ENCODE results near the gene GPD1L. TPM values are rescaled to one million over a fixed set of nuclear protein-coding genes. Genes with fewer than 3 reads are reported as not detected.

The GPD1L gene
- total RNA-seq, 1 experiment from 2014 or later: 9.3 TPM

GRCh38 chr3:32077260-32078084 lies 28.9 kb upstream of the GPD1L start:
- peak overlapping the region; percentile 33 for H3K4me3 ChIP-seq (ENCODE audit: low read depth, low read length)
- DNase-seq: peak; percentile 46 to 64
- peaks cover 10% of the 10 kb centered on the region for H3K4me1 Mint-ChIP-seq (ENCODE audit: low read depth, unreplicated experiment)

GRCh38 chr3:32078085-32078634 lies 28.3 kb upstream of the GPD1L start:
- Histone ChIP-seq H3K36me3 (ENCODE audit: control insufficient read depth, insufficient read depth, low read length) (no peaks in the 10 kb centered on the region), H3K4me1 (peaks cover 21% of the 10 kb centered on the region), H3K9me3 (no peaks in the 10 kb centered on the region), H3K27me3 (replicated peaks; ENCODE audit: control insufficient read depth, insufficient read depth, low read length) (no peaks in the 10 kb centered on the region), H3K4me3 (ENCODE audit: low read depth, low read length) (peak overlapping the region; percentile 33)
- no peak for DNase-seq
- H3K36me3 Mint-ChIP-seq (ENCODE audit: insufficient read depth, unreplicated experiment): no peaks in the 10 kb centered on the region
- intact Hi-C loops (cut with micrococcal nuclease; ENCODE audit: unreplicated experiment): no loop called here
- no peaks in the 10 kb centered on the region for H3K9me3 Mint-ChIP-seq (ENCODE audit: unreplicated experiment)
- ChIA-PET CTCF (no interaction called here), POLR2A (no interaction called here)
- H3K27me3 Mint-ChIP-seq (ENCODE audit: insufficient read depth, unreplicated experiment): no peaks in the 10 kb centered on the region
- TF ChIP-seq CTCF (IDR thresholded peaks at IDR 0.05; ENCODE audit: insufficient read depth in 1 of 2, low read depth in 1 of 2, low read length in 1 of 2, severe bottlenecking in 1 of 2, unreplicated experiment in 1 of 2): no peak
- BruUV-seq (replicated peaks): no TSS peak
- peaks cover 17% of the 10 kb centered on the region for H3K4me1 Mint-ChIP-seq (ENCODE audit: low read depth, unreplicated experiment)
- peak overlapping the region; percentile 71 for H3K27ac Mint-ChIP-seq (ENCODE audit: unreplicated experiment)
- H3K4me3 Mint-ChIP-seq (ENCODE audit: unreplicated experiment): peak overlapping the region; percentile 71

More at GRCh38 chr3:32077260-32078084, 28.9 kb upstream of the GPD1L start:
- H3K27me3 Mint-ChIP-seq (ENCODE audit: insufficient read depth, unreplicated experiment): no peaks in the 10 kb centered on the region
- ChIA-PET CTCF (no interaction called here), POLR2A (no interaction called here)
- H3K27me3 ChIP-seq (replicated peaks; ENCODE audit: control insufficient read depth, insufficient read depth, low read length): no peaks in the 10 kb centered on the region
- H3K4me1 ChIP-seq: peaks cover 14% of the 10 kb centered on the region
- intact Hi-C loops (cut with micrococcal nuclease; ENCODE audit: unreplicated experiment): loop anchor here (1.0 kb wide), 1 partner anchor 67 kb away; no protein-coding TSS in a partner anchor
- peak overlapping the region; percentile 71 for H3K27ac Mint-ChIP-seq (ENCODE audit: unreplicated experiment)
- TF ChIP-seq CTCF (IDR thresholded peaks at IDR 0.05; ENCODE audit: insufficient read depth in 1 of 2, low read depth in 1 of 2, low read length in 1 of 2, severe bottlenecking in 1 of 2, unreplicated experiment in 1 of 2): peak in 1 of 2 experiments; percentile 11
- H3K9me3 Mint-ChIP-seq (ENCODE audit: unreplicated experiment): no peaks in the 10 kb centered on the region
- no peaks in the 10 kb centered on the region for H3K36me3 Mint-ChIP-seq (ENCODE audit: insufficient read depth, unreplicated experiment)
- no peaks in the 10 kb centered on the region for H3K36me3 ChIP-seq (ENCODE audit: control insufficient read depth, insufficient read depth, low read length)
- peak overlapping the region; percentile 71 for H3K4me3 Mint-ChIP-seq (ENCODE audit: unreplicated experiment)
- no peaks in the 10 kb centered on the region for H3K9me3 ChIP-seq
- no TSS peak for BruUV-seq (replicated peaks)

- BruUV-seq (replicated peaks): no TSS peak
- POLR2A ChIA-PET: no interaction called here
- Mint-ChIP-seq H3K27me3 (ENCODE audit: insufficient read depth, unreplicated experiment) (no peaks in the 10 kb centered on the region), H3K4me3 (ENCODE audit: unreplicated experiment) (no peak overlapping the region), H3K27ac (ENCODE audit: unreplicated experiment) (no peak overlapping the region), H3K9me3 (ENCODE audit: unreplicated experiment) (no peaks in the 10 kb centered on the region), H3K4me1 (ENCODE audit: low read depth, unreplicated experiment) (peaks cover 18% of the 10 kb centered on the region), H3K36me3 (ENCODE audit: insufficient read depth, unreplicated experiment) (no peaks in the 10 kb centered on the region)
- no peak for DNase-seq
- Histone ChIP-seq H3K4me1 (peaks cover 24% of the 10 kb centered on the region), H3K27me3 (replicated peaks; ENCODE audit: control insufficient read depth, insufficient read depth, low read length) (no peaks in the 10 kb centered on the region), H3K9me3 (no peaks in the 10 kb centered on the region), H3K4me3 (ENCODE audit: low read depth, low read length) (no peak overlapping the region), H3K36me3 (ENCODE audit: control insufficient read depth, insufficient read depth, low read length) (no peaks in the 10 kb centered on the region)
- TF ChIP-seq CTCF (IDR thresholded peaks at IDR 0.05; ENCODE audit: insufficient read depth in 1 of 2, low read depth in 1 of 2, low read length in 1 of 2, severe bottlenecking in 1 of 2, unreplicated experiment in 1 of 2): no peak
- CTCF ChIA-PET: no interaction called here
- intact Hi-C loops (cut with micrococcal nuclease; ENCODE audit: unreplicated experiment): no loop called here
These were observed 27.6 kb upstream of the GPD1L start for GRCh38 chr3:32078864-32079263.

All from Caco-2 (cell line).